ENCODE measurements around the gene GPR75.
"Not testable (repeated sequence)": the region's sequence is repeated elsewhere in the genome, so short reads cannot be mapped to it uniquely, and the experiment has no call there.

The GPR75 gene

DNA sequence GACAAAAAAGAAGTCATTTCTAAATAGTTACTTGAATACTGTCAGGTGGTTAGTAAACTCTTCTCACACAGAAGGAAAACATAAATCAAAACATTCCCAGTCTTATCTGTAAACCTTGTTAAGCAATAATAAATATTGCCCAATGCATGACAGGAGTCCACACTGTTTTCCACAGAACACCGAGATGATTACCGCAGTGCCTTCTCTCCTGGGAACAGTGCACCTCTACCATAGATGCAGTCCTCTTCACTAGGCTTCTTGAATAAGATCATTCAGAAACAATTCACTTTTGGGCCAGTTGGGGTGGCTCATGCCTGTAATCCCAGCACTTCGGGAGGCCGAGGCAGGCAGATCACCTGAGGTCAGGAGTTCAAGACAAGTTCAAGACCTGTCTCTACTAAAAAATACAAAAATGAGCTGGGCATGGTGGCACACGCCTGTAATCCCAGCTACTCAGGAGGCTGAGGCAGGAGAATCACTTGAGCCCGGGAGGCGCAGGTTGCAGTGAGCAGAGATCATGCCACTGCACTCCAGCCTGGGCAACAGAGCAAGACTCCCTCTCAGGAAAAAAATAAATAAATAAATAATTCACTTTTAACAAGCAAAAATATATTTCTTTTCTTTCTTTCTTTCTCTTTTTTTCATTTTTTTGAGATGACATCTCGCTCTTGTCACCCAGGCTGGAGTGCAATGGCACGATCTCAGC, 8.6 kb downstream of the GPR75 start:
- DNase-seq = not testable (repeated sequence)

DNA sequence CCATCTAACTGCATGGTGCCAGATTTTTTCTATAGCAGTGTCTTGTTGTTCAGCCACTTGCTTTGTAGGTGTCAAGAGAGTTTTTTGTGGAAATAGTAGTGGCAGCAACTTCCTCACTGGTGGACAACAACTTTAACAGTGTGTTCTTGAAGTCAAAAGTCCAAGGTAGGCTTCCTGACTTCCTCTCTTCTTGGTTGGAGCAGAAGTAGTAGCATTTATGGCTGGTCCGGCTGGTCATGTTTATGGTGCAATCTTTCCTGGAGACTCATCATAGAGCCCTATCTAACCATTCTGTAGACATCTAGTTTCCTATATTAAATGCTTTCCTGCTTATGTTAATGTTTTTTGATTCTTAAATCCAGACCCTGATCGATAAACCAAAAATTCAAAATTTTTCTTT, 11.7 kb downstream of the GPR75 start:
- DNase-seq = peak; percentile 7

DNA sequence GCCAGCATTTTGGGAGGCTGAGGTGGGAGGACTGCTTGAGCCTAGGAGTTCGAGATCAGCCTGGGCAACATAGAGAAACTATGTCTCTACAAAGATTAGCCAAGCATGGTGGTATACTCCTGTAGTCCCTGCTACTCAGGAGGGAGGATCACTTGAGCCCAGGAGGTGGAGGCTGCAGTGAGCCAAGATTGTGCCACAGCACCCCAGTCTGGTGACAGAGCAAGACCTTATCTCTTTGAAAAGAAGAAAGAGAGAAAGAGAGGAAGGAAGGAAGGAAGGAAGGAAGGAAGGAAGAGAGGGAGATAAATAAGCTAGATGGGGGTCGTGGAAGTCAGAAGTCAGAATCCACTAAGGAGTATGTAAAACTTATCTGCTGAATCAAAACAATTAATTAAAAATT, 16.2 kb downstream of the GPR75 start:
- no peak for DNase-seq

DNA sequence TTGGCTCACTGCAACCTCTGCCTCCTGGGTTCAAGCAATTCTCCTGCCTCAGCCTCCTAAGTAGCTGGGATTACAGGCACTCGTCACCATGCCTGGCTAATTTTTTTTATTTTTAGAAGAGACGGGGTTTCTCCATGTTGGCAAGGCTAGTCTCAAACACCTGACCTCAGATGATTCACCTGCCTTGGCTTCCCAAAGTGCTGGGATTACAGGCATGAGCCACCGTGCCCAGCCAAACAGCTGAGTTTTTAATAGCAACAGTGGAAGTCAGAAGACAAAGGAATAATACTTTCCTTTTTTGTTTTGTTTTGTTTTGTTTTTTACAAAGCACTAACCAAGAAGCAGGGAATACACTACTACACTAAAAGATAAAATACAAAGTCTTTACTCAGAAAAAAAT, 16.9 kb downstream of the GPR75 start:
- DNase-seq = no peak

DNA sequence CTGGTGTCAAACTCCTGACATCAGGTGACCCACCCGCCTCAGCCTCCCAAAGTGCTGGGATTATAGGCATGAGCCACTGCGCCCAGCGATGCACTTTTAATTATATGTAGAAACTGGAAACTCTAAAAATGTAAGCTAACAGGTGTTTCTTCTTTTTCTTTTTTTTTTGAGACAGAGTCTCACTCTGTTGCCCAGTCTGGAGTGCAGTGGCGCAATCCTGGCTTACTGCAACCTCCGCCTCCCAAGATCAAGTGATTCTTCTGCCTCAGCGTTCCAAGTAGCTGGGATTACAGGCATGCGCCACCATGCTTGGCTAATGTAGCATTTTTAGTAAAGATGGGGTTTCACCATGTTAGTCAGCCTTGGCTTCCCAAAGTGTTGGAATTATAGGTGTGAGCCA, 18.1 kb downstream of the GPR75 start:
- DNase-seq = not testable (repeated sequence)

DNA sequence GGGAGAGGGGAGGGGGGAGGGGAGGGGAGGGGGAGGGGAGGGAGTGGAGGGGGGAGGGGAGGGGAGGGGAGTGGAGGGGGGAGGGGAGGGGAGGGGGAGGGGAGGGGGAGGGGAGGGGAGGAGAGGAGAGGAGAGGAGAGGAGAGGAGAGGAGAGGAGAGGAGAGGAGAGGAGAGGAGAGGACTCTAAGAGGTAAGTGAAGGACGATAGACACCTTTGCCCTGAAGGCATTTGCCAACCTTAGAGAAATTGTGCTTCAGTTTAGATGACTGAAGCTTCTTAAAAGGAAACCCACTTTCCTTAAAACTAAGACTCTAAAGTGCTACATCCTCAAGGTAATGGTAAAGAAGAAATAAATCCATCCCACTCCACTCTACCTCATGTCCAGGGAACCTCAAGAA, 19.2 kb downstream of the GPR75 start:
- DNase-seq = no peak

DNA sequence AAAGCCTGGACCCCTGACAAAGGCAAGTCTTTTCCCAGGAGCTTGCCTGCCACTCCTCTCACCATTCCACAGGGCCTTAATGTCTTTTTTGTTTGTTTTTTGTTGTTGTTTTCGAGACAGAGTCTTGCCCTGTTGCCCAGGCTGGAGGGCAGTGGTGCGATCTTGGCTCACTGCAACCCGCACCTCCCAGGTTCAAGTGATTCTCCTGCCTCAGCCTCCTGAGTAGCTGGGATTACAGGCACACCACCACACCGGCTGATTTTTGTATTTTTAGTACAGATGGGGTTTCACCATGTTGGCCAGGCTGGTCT, 29.8 kb downstream of the GPR75 start:
- DNase-seq = not testable (repeated sequence)

DNA sequence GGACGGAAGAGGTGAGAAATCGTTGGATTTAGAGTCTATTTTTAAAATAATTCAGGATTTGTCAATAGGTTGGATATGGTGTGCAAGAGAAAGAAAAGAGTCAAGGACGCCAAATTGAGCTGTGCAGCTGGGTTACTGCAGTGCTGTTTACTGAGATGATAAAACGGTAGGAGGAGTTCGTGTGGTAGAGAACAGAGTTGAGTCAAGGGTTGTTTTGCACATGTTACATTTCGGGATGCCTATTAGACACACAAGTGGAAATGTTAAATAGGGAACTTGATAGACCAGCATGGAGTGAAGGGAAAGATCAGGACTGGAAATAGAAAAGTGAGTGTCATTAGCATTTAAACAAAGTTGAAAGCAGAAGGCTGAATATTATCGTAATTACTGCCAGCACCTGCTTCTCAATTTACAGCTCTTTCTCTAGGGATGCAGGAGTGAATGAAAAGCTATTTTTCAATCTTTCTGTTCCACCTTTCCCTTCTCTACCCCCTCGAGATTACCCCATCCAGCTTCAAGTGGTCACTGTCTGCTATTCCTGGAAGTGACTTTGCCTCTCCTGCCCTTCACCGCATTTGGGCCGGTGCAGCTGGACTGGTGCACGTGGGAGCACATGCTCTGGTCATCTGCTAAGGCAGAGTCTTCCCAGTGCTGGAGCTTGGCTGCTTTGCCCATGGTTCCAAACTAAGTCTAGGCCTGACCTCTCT, 30.3 kb downstream of the GPR75 start:
- no peak for DNase-seq

DNA sequence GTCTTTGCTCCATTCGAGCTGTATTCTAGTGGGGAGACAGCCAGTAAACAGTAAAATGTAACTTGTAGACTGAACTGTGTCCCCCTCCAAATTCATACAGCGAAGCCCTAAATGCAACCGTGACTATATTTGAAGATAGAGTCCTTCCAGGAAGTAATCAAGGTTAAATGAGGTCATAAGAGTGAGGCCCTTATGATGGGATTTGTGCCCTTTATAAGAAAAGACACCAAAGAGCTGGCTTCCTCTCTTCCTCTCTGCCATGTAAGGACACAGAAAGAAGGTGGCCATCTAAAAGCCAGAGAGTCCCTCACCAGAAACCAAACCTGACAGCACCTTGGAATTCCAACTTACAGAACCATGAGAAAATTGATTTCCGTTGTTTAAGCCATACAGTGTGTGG, 31.4 kb downstream of the GPR75 start:
- no peak for DNase-seq

DNA sequence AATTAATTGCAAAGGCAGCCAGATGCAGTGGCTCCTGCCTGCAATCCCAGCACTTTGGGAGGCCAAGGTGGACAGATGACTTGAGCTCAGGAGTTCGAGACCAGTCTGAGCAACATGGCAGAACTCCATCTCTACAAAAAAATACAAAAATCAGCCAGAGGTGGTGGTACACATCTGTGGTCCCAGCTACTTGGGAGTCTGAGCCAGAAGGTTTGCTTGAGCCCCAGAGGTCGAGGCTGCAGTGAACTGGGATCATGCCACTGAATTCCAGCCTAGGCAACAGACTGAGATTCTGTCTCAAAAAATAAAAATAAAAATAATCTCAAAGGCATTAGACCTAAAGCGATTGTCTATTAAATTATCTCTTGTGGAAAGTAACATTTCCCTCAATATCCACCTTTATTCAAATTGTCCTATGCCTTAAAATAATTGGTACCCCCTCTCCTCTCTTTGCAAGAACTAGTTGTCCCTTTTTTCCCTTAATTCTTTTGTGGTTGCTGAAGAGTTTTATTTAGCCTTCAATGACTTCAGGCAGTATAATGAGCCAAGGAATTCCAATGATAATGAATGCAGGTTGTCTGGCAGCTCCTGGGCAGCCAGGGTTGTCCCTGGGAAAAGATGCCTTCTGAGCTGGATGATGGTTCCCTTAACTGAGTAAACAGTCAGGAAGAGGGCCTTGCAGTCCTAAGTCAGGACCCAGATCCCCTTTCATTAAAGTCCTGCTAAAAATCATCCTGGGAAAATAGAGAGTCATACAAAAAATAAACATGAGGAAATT, 32.2 kb downstream of the GPR75 start:
- no peak for DNase-seq

DNA sequence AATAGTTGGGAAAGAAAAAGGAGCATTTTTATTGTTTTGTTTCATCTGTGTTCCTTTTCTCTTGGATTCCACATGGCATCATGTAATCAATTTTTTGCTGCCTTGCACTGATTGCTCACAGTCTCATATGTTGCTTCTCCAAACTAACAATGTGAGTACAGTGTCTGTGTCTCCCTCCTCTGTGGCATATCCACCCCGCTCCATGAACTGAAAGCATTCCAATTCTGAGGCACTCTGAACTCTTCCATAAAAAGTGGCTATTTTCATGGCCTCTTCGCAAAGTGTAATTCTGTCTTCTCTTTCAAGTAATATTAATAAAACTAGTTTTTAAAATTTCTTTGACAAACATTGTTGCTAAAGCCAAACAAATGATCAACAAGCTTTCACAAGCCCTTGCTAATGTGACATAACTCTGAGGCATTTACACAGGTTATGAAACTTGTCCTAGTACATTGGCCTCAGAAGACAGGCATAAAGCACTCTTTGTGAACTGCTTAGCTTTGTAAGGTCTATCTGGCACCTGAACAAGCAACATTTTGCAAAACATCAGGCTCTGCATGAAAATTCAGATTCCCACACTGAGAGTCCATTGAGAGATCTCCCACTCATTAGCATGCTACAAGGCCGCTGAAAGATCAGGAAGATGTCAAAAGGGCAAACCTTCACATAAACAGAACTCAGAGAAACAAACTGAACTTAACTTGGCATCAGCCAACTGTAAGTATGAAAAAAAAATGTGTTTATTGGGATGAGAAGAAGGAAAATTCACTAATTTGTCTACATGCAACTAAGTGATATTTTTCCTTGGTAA, 33.0 kb downstream of the GPR75 start:
- DNase-seq = no peak

DNA sequence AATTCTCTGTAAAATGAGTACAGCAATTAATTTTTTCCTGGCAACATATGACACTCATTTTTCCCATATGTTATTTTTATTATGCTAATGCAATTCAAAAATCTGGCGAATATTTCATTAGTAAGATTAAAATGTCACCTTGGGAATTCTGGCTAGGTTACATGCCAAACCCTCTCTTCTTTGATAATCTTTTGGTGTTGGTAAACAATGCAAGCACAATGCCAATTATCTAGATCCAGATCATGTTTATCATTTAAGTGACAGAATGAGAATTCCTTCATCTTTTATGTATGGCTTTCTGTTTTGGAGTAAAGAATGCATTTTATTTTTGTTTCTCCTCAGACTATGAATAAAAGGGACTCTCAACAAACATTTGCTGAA, 33.7 kb downstream of the GPR75 start:
- DNase-seq = no peak

DNA sequence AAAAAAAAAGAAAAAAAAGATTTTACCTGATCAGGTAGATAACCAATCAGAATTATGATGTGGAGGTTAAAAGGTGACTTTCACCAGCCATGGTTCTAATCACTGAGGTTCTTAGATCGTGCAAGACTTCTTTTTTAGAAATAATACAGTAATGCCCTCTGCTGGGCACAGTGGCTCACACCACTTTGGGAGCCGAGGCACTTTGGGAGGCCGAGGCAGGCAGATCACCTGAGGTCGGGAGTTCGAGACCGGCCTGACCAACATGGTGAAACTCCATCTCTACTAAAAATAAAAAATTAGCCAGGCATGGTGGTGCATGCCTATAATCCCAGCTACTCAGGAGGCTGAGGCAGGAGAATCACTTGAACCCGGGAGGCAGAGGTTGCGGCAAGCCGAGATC, 36.1 kb downstream of the GPR75 start:
- peak; percentile 7 for DNase-seq

DNA sequence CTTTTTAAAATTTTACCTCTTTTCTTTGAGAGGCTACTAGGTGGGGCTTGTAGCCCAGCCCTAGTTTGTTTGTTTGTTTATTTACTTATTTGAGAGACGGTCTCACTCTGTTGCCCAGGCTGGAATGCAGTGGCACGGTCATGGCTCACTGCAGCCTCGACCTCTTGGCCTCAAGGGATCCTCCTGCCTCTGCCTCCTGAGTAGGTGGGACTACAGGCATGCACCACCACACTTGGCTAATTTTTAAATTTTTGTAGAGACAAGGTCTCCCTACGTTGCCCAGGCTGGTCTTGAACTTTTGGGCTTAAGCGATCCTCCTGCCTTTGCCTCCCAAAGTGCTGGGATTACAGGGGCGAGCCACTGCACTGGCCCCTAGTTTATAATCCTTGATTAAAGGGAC, 38.0 kb downstream of the GPR75 start:
- DNase-seq = no peak

DNA sequence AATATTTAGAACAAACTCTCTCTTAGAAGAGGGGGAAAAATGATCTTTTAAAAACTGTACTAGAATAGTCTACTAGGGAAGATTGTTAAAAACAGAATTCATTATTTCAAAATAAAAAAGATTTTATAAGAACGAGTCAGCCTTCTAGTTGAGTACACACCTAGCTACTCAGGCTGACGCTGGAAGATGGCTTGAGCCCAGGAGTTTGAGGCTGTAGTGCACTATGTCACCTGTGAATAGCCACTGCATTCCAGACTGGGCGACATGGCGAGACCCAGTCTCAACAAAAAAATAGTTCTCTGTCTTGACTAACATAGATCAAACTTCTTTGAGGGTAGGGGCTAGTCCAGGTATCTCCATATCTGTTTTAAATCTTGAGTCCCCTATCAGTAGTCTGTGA, 39.1 kb downstream of the GPR75 start:
- no peak for DNase-seq

DNA sequence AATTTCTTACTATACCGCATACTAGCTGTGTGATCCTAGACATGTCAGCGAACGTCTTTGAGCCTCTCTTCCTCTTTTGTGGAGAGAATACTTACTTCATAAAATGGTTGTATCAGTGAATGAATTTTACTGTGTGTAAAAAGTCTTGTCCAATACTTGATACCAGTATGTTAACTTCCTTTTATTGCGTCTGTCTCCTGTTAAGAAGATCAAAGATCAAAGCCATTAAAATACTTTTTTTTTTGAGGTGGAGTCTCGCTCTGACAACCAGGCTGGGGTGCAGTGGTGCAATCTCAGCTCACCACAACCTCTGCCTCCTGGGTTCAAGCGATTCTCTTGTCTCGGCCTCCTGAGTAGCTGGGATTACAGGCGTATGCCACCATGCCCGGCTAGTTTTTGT, 39.7 kb downstream of the GPR75 start:
- peak; percentile 42 for DNase-seq

DNA sequence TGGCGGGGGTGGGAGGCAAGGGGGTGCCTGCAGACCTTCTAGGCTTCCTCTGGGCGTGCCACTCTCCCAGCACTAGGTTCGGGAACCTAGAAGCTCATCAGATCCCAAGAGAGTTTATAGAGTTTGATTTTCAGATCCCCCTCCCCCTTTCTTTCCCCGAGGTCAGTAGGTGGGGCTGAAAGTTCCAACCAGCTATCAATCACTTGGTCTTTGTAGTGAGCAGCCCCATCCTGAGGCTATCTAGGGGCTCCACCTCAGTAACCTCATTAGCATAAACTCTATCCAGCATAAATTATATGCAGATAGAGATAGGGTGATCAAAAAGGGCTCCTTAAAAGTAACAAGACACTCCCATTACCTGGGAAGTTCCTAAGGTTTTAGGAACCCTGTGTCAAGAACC, 40.1 kb downstream of the GPR75 start:
- DNase-seq = no peak

DNA sequence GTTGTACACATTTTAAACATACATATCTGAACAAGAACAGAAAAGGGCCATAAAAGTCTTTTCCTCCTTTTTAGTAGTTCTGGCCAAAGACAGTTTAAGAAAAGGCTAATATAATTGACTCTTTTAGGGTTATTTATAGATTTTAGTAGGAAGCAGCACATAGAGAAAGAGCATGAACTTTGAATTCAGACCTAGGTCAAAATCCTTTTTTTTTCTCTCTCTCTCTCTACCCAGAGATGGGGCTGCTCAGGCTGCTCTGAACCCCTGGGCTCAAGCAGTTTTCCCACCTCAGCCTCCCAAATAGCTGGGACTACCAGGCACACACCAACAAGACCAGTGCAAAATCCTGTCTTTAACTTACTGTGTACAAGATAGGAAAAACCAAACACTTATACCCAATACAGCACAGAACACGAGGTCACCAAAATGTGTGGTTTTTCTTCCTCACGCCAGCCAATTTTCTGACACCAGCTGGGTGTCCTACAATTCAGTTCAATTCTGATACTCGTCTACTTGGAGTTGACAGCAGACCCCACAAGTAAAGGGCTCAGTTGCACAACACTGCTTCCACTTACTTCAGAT, 40.8 kb downstream of the GPR75 start:
- peak; percentile 9 for DNase-seq

DNA sequence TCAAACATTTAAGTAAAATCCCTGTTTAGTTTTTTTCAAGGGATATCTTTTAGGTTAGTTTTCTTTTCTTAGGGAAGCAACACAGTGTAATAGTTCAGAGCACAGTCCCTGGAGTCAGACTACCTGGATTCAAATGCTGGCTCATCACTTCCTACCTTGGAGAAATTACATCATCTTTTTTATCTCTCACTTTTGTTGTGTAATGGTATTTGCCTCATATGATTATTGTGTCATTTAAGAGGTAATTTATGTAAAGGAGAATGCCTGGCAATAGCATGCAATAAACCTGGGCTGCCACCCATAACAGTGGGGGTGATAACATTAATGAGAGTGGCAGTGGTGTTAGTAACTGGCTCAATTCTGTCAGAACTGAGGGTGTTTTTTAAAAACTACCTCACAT, 46.6 kb downstream of the GPR75 start:
- no peak for DNase-seq

DNA sequence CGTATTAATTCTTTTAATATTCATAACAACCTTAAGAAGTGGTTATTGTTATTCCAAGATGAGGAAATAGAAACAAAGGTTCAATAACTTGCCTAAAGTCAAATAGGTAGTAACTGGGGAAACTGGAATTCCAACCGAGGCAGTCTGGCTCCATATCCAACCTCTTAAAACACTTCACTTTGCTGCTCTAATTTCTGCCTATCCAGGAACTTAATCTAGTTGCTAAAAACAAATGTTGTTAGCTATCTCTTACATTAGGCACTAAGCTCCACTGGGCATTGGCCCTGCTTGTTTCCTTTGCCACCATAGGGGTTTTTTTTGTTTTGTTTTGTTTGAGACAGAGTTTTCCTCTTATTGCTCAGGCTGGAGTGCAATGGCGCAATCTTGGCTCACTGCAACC, 48.2 kb downstream of the GPR75 start:
- no peak for DNase-seq

Measured in MV-4-11 (cell line).